ENCODE measurements around the gene ANKMY2. TPM values are rescaled to one million over a fixed set of nuclear protein-coding genes. Genes with fewer than 3 reads are reported as not detected.
A peak's percentile ranks its signal among the peaks of the same experiment; 100 is the strongest.

ANKMY2 gene
- total RNA-seq, 1 donor from 2014 or later, result 10.9 TPM

DNA sequence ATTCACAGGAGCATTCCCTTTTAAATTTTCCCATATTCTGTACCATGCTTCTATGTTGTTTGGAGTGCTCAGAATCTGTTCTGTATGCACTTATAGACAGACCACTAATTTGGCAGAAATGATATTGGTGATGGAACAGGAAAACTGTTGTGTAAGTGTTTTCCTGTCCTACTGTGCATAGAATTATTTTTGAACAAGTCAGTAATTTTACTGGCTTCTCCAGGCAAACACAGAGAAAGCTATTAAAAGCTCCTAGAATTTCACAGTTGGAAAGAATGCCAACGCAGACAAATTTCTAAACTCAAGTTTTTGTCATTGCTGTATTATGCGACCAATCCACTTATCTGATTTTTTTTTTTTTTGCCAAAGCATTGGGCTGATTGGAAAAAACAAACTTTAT, 55.7 kb downstream of the ANKMY2 start:
- H3K27me3 ChIP-seq (ENCODE audit: control insufficient read depth, insufficient read depth, low read length), result no peaks in the 10 kb centered on the region
- no peaks in the 10 kb centered on the region for H3K36me3 ChIP-seq (ENCODE audit: control insufficient read depth, insufficient read depth, low read length)
- no peak overlapping the region for H3K4me3 ChIP-seq (ENCODE audit: low read depth, low read length)
- no peak for DNase-seq (ENCODE audit: low read depth)
- TF ChIP-seq, protein P1, sequence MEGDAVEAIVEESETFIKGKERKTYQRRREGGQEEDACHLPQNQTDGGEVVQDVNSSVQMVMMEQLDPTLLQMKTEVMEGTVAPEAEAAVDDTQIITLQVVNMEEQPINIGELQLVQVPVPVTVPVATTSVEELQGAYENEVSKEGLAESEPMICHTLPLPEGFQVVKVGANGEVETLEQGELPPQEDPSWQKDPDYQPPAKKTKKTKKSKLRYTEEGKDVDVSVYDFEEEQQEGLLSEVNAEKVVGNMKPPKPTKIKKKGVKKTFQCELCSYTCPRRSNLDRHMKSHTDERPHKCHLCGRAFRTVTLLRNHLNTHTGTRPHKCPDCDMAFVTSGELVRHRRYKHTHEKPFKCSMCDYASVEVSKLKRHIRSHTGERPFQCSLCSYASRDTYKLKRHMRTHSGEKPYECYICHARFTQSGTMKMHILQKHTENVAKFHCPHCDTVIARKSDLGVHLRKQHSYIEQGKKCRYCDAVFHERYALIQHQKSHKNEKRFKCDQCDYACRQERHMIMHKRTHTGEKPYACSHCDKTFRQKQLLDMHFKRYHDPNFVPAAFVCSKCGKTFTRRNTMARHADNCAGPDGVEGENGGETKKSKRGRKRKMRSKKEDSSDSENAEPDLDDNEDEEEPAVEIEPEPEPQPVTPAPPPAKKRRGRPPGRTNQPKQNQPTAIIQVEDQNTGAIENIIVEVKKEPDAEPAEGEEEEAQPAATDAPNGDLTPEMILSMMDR (IDR thresholded peaks at IDR 0.05; ENCODE audit: insufficient read depth, low read length, poor library complexity, severe bottlenecking), result no peak

GRCh38 chr7:16587790-16588189, 57.8 kb downstream of the ANKMY2 start:
- no peak overlapping the region for H3K4me3 ChIP-seq (ENCODE audit: low read depth, low read length)
- no peak for DNase-seq (ENCODE audit: low read depth)
- H3K36me3 ChIP-seq (ENCODE audit: control insufficient read depth, insufficient read depth, low read length), result no peaks in the 10 kb centered on the region
- TF ChIP-seq, protein P1 (IDR thresholded peaks at IDR 0.05; ENCODE audit: insufficient read depth, low read length, poor library complexity, severe bottlenecking), result no peak
- no peaks in the 10 kb centered on the region for H3K27me3 ChIP-seq (ENCODE audit: control insufficient read depth, insufficient read depth, low read length)

DNA sequence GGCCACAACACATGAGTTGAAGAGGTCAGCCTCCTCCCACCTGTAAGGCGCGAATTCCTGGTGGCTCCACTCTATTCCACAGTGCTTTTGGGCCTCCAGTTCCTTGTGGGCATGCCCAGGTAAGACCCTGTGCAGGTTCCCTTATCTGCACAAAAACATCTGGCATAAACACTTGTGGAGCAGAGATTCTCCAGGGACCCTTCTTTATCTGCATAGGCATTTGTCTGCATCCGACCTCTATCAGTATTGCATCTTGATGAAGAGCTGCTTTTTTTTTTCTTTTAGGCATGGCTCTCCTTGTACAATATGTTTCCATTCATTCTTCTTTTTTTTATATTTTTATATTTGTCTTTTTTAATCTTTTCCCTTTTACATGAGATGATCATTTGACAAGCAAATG, 58.4 kb downstream of the ANKMY2 start:
- DNase-seq (ENCODE audit: low read depth), result no peak
- TF ChIP-seq, protein P1 (IDR thresholded peaks at IDR 0.05; ENCODE audit: insufficient read depth, low read length, poor library complexity, severe bottlenecking), result no peak
- Histone ChIP-seq H3K4me3 (ENCODE audit: low read depth, low read length) (no peak overlapping the region), H3K27me3 (ENCODE audit: control insufficient read depth, insufficient read depth, low read length) (no peaks in the 10 kb centered on the region), H3K36me3 (ENCODE audit: control insufficient read depth, insufficient read depth, low read length) (no peaks in the 10 kb centered on the region)

- Histone ChIP-seq H3K4me3 (ENCODE audit: low read depth, low read length) (peak overlapping the region; percentile 20), H3K36me3 (ENCODE audit: control insufficient read depth, insufficient read depth, low read length) (no peaks in the 10 kb centered on the region), H3K27me3 (ENCODE audit: control insufficient read depth, insufficient read depth, low read length) (no peaks in the 10 kb centered on the region)
- DNase-seq (ENCODE audit: low read depth), result no peak
- TF ChIP-seq, protein P1 (IDR thresholded peaks at IDR 0.05; ENCODE audit: insufficient read depth, low read length, poor library complexity, severe bottlenecking), result no peak
Measured at GRCh38 chr7:16586081-16586874, 59.3 kb downstream of the ANKMY2 start.

DNA sequence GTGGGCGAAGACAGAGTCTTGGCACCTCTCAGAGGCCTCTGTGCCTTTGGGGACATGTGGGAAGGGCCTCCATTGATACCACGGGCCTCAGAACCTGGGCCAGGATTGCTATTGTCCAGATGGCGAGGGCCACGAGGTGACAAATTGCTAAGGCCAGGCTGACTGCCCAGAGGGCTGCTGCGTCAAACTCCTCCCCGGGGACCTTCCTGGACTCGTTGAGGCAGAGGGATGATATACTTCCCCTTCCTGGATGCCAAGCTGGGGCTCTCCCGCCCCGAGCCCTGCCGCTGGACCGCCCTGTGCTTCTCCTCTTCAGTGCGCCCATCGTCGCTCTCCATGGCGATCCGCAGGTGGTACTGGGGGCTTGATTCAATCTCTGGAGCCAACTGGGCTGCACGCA, 60.0 kb downstream of the ANKMY2 start:
- DNase-seq (ENCODE audit: low read depth), result no peak

More for the DNA sequence above, 60.0 kb downstream of the ANKMY2 start:
- TF ChIP-seq, protein P1 (IDR thresholded peaks at IDR 0.05; ENCODE audit: insufficient read depth, low read length, poor library complexity, severe bottlenecking), result no peak
- H3K36me3 ChIP-seq (ENCODE audit: control insufficient read depth, insufficient read depth, low read length), result no peaks in the 10 kb centered on the region
- no peaks in the 10 kb centered on the region for H3K27me3 ChIP-seq (ENCODE audit: control insufficient read depth, insufficient read depth, low read length)
- H3K4me3 ChIP-seq (ENCODE audit: low read depth, low read length), result no peak overlapping the region

Measured in kidney epithelial cell (primary cell).